B cell (primary cell): ENCODE data around the gene ABTB2. TPM values are rescaled to one million over a fixed set of nuclear protein-coding genes. Genes with fewer than 3 reads are reported as not detected.
A peak's percentile ranks its signal among the peaks of the same experiment; 100 is the strongest.

Source experiments
- ATAC-seq: fragments of 200-7000 bp; cut with Tn5 transposase; one replicate; pipeline ENCODE4 v1.10.0; 2021; ENCODE audit warnings: low read depth, mild to moderate bottlenecking, moderate number of reproducible peaks, moderate library complexity
- CTCF ChIA-PET: fragments of 350-600 bp; sonication (Branson Sonifier 250); formaldehyde crosslinking; loops from one replicate; lab custom pipeline; 2021; ENCODE audit warnings: antibody characterized with exemption, inconsistent platforms; lab: Charles Lee
- POLR2A ChIA-PET: fragments of 350-600 bp; sonication (Branson Sonifier 250); formaldehyde crosslinking; loops from one replicate; lab custom pipeline; 2021; ENCODE audit warnings: antibody characterized with exemption; lab: Charles Lee
- DNase-seq: peaks from one replicate; pipeline ENCODE4 v3.0.0; 2013
- H2AFZ ChIP-seq: 2 replicates; pipeline ENCODE4 v1.6.1; 2012; ENCODE audit warnings: mild to moderate bottlenecking, low read depth, low read length; ENCODE audit not compliant: insufficient read depth, poor library complexity, severe bottlenecking
- H3K27ac ChIP-seq, 2 donors: 1 replicate in 1 of 2; 2 replicates in 1 of 2; pipeline ENCODE4 v1.5.1; 2012 to 2013; ENCODE audit warnings: low read length in 2 of 2, mild to moderate bottlenecking in 2 of 2, moderate library complexity in 1 of 2
- H3K27me3 ChIP-seq, 4 experiments: fragments of 200-600 bp in 1 of 4; sonication (generic) in 1 of 4; replicated peaks in 1 of 4; 1 replicate in 2 of 4; 2 replicates in 2 of 4; pipeline versions ENCODE4 v1.6.1 to v1.7.0; 2013 to 2016; ENCODE audit warnings: low read length in 3 of 4, mild to moderate bottlenecking in 2 of 4, mixed read lengths in 1 of 4, moderate library complexity in 1 of 4; ENCODE audit not compliant: insufficient read depth in 4 of 4, control insufficient read depth in 3 of 4; ENCODE audit errors: control extremely low read depth in 1 of 4
- H3K36me3 ChIP-seq, 2 experiments: replicated peaks in 1 of 2; 1 replicate in 1 of 2; 2 replicates in 1 of 2; pipeline versions ENCODE4 v1.6.1 to v1.7.1; 2013; ENCODE audit warnings: low read length in 1 of 2; ENCODE audit not compliant: insufficient read depth in 2 of 2, control insufficient read depth in 1 of 2; ENCODE audit errors: control extremely low read depth in 1 of 2, extremely low read depth in 1 of 2
- H3K4me1 ChIP-seq, 2 donors: fragments of 200-600 bp in 1 of 2; sonication (generic) in 1 of 2; 1 replicate in 1 of 2; 2 replicates in 1 of 2; pipeline versions ENCODE4 v1.5.1 to v1.6.1; 2013 to 2017; ENCODE audit warnings: low read length in 2 of 2; ENCODE audit not compliant: control insufficient read depth in 2 of 2, insufficient read depth in 2 of 2
- H3K4me2 ChIP-seq: replicated peaks from 2 replicates; pipeline ENCODE3; 2012; ENCODE audit warnings: mild to moderate bottlenecking, low read depth, low read length; ENCODE audit not compliant: poor library complexity, severe bottlenecking
- H3K4me3 ChIP-seq, 5 experiments: fragments of 200-600 bp in 1 of 5; sonication (generic) in 1 of 5; 1 replicate in 3 of 5; 2 replicates in 2 of 5; pipeline versions ENCODE4 v1.5.1 to v1.7.0; 2011 to 2016; ENCODE audit warnings: low read length in 4 of 5, mild to moderate bottlenecking in 4 of 5, low read depth in 2 of 5, control low read depth in 1 of 5, moderate library complexity in 1 of 5; ENCODE audit not compliant: insufficient read depth in 1 of 5; ENCODE audit errors: control extremely low read depth in 1 of 5, extremely low read depth in 1 of 5
- H3K79me2 ChIP-seq: fragments of 200-600 bp; sonication (generic); one replicate; pipeline ENCODE4 v1.6.0; 2016; ENCODE audit warnings: low read length; ENCODE audit not compliant: control insufficient read depth, insufficient read depth
- H3K9ac ChIP-seq: fragments of 200-600 bp; sonication (generic); 2 replicates; pipeline ENCODE4 v1.6.1; 2017; ENCODE audit warnings: mild to moderate bottlenecking, low read length, moderate library complexity
- H3K9me3 ChIP-seq, 3 donors: one replicate each; pipeline versions ENCODE4 v1.6.1 to v1.7.1; 2013; ENCODE audit warnings: low read length in 2 of 3; ENCODE audit not compliant: control insufficient read depth in 2 of 3, insufficient read depth in 1 of 3; ENCODE audit errors: control extremely low read depth in 1 of 3
- H4K20me1 ChIP-seq: 2 replicates; pipeline ENCODE4 v1.6.0; 2012; ENCODE audit warnings: mild to moderate bottlenecking, low read length; ENCODE audit not compliant: insufficient read depth, control insufficient read depth, poor library complexity, severe bottlenecking
- H3K27ac Mint-ChIP-seq: one replicate; pipeline ENCODE4 v1.8.0; 2021; ENCODE audit warnings: mixed read lengths
- H3K27me3 Mint-ChIP-seq: one replicate; pipeline ENCODE4 v1.8.0; 2021; ENCODE audit warnings: mixed read lengths
- H3K4me1 Mint-ChIP-seq: one replicate; pipeline ENCODE4 v1.8.0; 2021; ENCODE audit warnings: mixed read lengths
- H3K4me3 Mint-ChIP-seq: one replicate; pipeline ENCODE4 v1.8.0; 2021; ENCODE audit warnings: mixed read lengths
- H3K9me3 Mint-ChIP-seq: one replicate; pipeline ENCODE4 v1.8.0; 2022; ENCODE audit warnings: mixed read lengths; ENCODE audit not compliant: insufficient read depth
- EZH2 ChIP-seq: IDR thresholded peaks from 2 replicates; pipeline ENCODE4 v1.6.1; 2012; ENCODE audit warnings: borderline replicate concordance, low read depth, mild to moderate bottlenecking, moderate library complexity, low read length; ENCODE audit not compliant: insufficient read depth, poor library complexity, severe bottlenecking
- WGBS: methylation state at CpG from one replicate; pipeline ENCODE4 v1.1.5; 2013; ENCODE audit warnings: missing lambda C conversion rate; ENCODE audit not compliant: insufficient coverage; 5-methylcytosine and 5-hydroxymethylcytosine counted together
- intact Hi-C: fragments of 100-400 bp; cut with micrococcal nuclease; formaldehyde crosslinking; loops from one replicate; pipeline ENCODE4 v1.10.0; 2022
- polyA plus RNA-seq: library from polyadenylated mRNA; depleted of rRNA; stranded (reverse); fragments of >200 nt; gene quantifications from 2 replicates; pipeline ENCODE4 v1.2.3, GENCODE V29; 2012
- total RNA-seq, 2 donors: library from RNA; stranded (reverse); fragments of 120-200 nt in 1 of 2; gene quantifications; 1 replicate in 1 of 2; 2 replicates in 1 of 2; pipeline versions ENCODE4 v1.2.3 to v1.2.4, GENCODE V29; 2013 to 2022
- TF ChIP-seq, protein P1 (sequence below): fragments of 200-600 bp; IDR thresholded peaks from one replicate; pipeline ENCODE4 v1.8.0; 2022; ENCODE audit warnings: antibody characterized with exemption, mild to moderate bottlenecking

ABTB2 gene
- total and polyA plus RNA-seq, 2 donors (not counting 1 experiment from before 2014, with no cell fraction given) = 0.30 to 5.9 TPM

DNA sequence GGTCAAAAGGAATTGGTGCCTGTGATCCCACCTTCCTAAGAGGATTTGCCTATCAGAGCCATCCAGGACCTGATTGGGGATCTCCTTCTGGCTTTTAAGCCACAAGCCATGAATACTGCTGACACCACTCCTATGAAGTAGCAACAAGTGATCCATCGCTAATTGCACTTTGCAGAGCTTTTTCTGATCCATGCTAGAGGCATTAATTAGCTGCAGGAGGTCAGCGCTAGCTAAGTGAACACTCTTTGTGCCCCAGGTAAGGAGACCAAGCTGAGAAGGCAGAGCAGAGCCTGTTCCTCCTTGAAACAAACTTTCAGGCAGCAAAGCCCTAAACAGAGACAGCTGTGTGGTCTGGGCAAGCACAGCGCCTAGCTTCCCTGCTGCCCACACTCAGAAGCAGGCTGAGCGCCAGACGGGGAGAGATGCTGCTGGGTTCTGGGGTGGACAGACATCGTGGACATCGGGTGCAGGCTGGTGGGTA is 122.2 kb downstream of the ABTB2 start:
- 83% methylated on average over 7 of the region's 7 CpGs for WGBS
- no peak for DNase-seq
- POLR2A ChIA-PET = no interaction called here
- peaks cover 52% of the 10 kb centered on the region for H3K4me1 Mint-ChIP-seq
- H2AFZ ChIP-seq = peak overlapping the region; percentile 19
- H3K4me3 ChIP-seq = no peak overlapping the region
- H4K20me1 ChIP-seq = no peaks in the 10 kb centered on the region
- no peak overlapping the region for H3K9ac ChIP-seq
- H3K4me2 ChIP-seq = no peak overlapping the region
- CTCF ChIA-PET = interaction anchor here (1.8 to 3.5 kb wide), 3 partner anchors 15 to 121 kb away, joined by 6 to 9 read pairs (median 6); no protein-coding TSS in a partner anchor
- H3K9me3 Mint-ChIP-seq = no peaks in the 10 kb centered on the region
- no peaks in the 10 kb centered on the region for H3K27me3 Mint-ChIP-seq
- no peaks in the 10 kb centered on the region for H3K79me2 ChIP-seq
- intact Hi-C loops = no loop called here
- no peak for ATAC-seq
- H3K36me3 ChIP-seq = no peaks in the 10 kb centered on the region
- no peaks in the 10 kb centered on the region for H3K27me3 ChIP-seq
- no peak for TF ChIP-seq EZH2
- TF ChIP-seq, protein P1, sequence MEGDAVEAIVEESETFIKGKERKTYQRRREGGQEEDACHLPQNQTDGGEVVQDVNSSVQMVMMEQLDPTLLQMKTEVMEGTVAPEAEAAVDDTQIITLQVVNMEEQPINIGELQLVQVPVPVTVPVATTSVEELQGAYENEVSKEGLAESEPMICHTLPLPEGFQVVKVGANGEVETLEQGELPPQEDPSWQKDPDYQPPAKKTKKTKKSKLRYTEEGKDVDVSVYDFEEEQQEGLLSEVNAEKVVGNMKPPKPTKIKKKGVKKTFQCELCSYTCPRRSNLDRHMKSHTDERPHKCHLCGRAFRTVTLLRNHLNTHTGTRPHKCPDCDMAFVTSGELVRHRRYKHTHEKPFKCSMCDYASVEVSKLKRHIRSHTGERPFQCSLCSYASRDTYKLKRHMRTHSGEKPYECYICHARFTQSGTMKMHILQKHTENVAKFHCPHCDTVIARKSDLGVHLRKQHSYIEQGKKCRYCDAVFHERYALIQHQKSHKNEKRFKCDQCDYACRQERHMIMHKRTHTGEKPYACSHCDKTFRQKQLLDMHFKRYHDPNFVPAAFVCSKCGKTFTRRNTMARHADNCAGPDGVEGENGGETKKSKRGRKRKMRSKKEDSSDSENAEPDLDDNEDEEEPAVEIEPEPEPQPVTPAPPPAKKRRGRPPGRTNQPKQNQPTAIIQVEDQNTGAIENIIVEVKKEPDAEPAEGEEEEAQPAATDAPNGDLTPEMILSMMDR = no peak
- H3K9me3 ChIP-seq = no peaks in the 10 kb centered on the region
- H3K4me1 ChIP-seq = peaks cover 21 to 33% of the 10 kb centered on the region in 2 donors
- H3K27ac ChIP-seq = no peak overlapping the region
- H3K4me3 Mint-ChIP-seq = no peak overlapping the region
- H3K27ac Mint-ChIP-seq = peak overlapping the region; percentile 78

DNA sequence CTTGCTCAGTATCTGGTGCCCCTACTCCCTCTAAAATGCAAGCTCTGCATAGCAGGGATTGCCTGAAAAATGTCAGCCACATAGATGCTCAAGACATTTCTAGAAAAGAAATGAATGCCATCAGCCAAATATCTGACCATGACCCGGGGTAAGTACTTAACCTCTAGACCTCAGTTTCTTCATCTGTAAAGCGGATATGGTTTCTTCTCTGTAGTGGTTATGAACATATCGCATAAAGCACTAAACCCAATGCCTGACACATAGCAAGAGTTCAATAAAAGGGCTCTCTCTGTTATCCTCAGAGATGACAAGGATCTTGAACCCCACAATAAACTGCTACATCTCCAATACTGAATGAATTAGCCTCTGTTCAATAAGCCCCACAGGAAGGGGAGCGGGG is 122.6 kb downstream of the ABTB2 start:
- Histone ChIP-seq H3K27ac (no peak overlapping the region), H3K4me3 (no peak overlapping the region), H3K9me3 (no peaks in the 10 kb centered on the region), H3K4me1 (peaks cover 20 to 32% of the 10 kb centered on the region in 2 donors), H3K9ac (no peak overlapping the region), H3K79me2 (no peaks in the 10 kb centered on the region), H3K27me3 (no peaks in the 10 kb centered on the region), H3K36me3 (no peaks in the 10 kb centered on the region), H4K20me1 (no peaks in the 10 kb centered on the region), H2AFZ (peak overlapping the region; percentile 0), H3K4me2 (no peak overlapping the region)
- TF ChIP-seq, protein P1 = no peak
- no peak for TF ChIP-seq EZH2
- intact Hi-C loops = no loop called here
- Mint-ChIP-seq H3K9me3 (no peaks in the 10 kb centered on the region), H3K4me1 (peaks cover 48% of the 10 kb centered on the region), H3K27ac (peak overlapping the region; percentile 78), H3K4me3 (no peak overlapping the region), H3K27me3 (no peaks in the 10 kb centered on the region)
- ATAC-seq (no peak), DNase-seq (no peak)
- WGBS = no CpG with 5 or more reads among the region's 4 CpGs
- POLR2A ChIA-PET = interaction anchor here (0.6 kb wide), 1 partner anchor 983 kb away, joined by 3 read pairs; no protein-coding TSS in a partner anchor
- CTCF ChIA-PET = interaction anchor here (1.8 to 3.5 kb wide), 3 partner anchors 16 to 121 kb away, joined by 6 to 9 read pairs (median 6); no protein-coding TSS in a partner anchor
